GM15510 (cell line): ENCODE data around the gene GRIN2C.

Experiments
- POLR2A ChIP-seq: IDR thresholded peaks from 3 replicates; pipeline ENCODE4 v1.6.1; 2011; ENCODE audit warnings: borderline replicate concordance; ENCODE audit not compliant: insufficient read length; ENCODE audit errors: extremely low read depth

Gene GRIN2C

DNA sequence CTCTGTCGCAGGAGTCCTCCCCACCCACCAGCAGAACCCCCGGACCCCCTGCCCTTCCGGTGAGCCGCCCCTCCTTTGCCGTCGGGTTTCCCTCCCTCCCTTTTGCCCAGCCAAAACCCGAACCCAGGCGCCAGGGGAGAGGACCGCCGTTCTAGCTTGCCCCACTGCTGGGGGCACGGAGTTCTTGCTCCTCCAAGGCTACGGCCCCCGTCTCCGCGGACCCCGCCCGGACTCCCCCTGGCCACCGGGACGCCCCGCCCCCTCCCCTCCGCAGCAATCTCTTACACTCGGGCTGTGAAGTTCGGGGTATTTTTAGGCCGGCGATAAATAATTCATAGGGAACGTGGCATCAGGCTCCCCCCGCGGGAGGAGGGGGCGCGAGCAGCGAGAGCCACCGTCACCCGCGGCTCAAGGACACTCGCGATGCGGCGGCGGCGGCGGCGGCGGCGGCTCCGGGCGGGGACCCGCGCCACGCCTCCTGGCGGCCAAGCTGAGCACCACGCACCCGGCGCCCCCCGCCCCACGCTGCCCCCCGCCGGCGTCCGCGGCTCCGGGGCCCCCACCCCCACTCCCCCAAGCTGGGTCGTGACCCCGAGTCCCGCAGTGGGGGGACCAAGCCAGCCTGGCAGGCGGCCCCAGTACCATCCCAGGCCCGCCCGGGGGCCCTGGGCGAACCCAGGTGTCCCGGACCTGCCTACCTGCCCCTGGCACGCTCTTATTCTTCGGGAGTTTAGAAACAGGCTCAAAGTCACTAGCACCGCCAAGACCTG lies at the start of gene GRIN2C:
Gene GRIN2C (minus strand): TSS at position 427 of the 770 bp plus-strand sequence. CDS start 4,793 bp downstream, outside the sequence.
- no peak for TF ChIP-seq POLR2A

GRCh38 chr17:74907012-74907411 lies 47.3 kb upstream of the GRIN2C start:
- TF ChIP-seq POLR2A: no peak

DNA sequence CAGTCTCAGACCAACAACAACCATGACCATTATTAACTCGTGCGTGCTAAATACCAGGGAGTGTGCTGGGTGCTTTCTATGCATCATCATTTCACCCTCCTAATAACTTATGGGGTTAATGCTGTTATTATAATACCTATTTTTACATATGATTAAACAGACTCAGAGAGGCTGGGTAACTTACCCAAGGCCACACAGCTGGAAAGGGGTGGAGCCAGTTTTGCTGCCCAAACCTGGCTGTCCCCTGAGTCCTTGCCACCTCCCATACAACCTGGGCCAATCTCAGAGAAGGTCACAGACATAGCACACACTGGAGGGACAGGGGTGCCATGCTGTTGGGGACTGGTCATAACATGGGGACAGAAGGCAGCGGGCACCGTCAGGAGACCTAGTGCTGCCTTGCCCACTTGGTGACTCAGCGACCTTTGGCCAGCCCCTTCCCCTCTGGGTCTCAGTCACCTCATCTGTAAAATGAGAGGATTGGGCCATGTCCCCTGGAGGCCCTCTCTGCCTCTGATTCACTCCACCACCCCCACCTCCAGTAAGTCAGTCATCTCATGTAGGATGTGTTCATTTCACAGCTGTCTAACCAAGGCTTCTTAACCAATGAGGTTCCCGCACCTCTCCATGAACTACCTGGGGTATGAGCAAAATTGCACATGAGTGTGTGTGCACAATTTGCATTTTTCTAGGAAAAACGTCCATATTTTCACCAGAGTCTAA lies 45.2 kb upstream of the GRIN2C start:
- TF ChIP-seq POLR2A: no peak

DNA sequence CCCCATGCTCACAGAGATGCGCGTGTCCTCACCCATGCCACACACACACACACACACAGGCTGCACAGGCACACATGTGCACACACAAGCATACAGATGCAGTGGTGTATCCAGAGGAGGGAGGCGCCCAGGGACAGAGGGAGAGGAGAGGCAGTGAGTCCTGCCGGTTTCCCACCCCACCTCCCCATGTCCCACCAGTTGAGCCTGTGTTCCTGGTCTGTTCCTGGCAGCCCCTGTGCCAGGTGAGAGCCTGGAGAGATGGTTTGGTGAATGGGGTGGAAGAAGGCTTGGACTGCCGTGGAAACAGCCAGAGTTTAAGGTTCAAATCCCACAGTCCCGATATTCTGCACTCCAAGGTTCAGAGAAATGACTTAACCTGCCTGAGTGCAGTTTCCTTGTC lies 44.0 kb upstream of the GRIN2C start:
- TF ChIP-seq POLR2A: no peak

DNA sequence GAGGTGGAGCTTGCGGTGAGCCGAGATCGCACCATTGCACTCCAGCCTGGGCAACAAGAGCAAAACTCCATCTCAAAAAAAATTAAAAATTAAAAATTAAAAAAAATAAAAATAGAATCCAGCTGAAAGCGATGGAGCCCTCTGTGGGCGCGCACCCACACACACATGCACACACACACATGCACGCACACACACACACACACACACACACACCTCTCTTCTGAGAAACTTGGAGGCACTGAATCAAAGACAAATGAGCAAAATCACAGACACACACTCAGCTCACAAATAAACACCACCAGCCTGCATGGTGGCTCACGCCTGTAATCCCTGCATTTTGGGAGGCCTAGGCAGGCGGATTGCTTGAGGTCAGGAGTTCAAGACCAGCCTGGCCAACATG lies 43.3 kb upstream of the GRIN2C start:
- TF ChIP-seq POLR2A: no peak

GRCh38 chr17:74901353-74902135 lies 41.9 kb upstream of the GRIN2C start:
- TF ChIP-seq POLR2A: no peak

DNA sequence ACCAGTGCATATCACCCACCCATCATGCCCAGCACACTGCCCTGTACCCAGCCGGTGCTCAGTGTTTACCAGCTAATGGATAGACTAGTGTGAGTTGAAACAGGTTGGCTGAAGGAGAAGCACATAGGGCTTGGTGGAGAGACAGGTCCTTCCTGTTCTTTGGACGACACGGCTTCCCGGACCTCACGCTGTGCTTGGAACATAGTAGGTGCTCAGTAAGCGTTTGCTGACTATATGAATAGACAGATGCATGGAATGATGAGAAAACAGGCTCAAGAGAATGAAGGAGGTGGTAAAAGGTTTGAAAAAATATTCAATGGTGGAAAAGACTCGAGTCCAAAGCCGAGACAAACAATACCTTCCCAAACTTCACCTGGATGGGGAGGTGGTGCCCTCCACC lies 40.5 kb upstream of the GRIN2C start:
- no peak for TF ChIP-seq POLR2A

DNA sequence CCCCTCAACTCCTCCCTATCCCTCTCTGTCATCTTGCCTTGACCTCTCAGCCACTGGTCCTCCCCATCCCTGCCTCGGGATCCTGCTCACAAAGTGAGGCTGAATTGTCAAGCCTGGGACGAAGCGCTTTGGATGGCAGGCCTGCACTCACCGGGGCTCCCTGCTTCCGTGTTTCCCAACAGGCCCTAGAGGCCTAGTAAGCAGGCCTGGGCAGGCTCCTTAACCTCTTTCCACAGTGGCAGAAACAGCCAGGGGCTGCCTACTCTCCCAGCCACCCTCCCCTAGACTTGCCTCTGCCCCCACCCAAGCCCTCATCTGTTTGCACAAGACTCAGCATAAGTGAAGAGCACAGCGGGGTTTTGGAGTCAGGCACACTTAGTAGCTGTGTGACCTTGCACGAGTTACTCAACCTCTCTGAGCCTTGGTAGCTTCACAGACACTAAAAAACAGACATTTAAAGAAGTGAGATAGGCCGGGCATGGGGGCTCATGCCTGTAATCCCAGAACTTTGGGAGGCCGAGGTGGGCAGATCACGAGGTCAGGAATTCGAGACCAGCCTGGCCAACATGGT lies 38.8 kb upstream of the GRIN2C start:
- TF ChIP-seq POLR2A: no peak

- TF ChIP-seq POLR2A: no peak
Measured at GRCh38 chr17:74893936-74894671, 34.4 kb upstream of the GRIN2C start.

- no peak for TF ChIP-seq POLR2A
Measured at GRCh38 chr17:74892974-74893911, 33.6 kb upstream of the GRIN2C start, which contains the start of gene FADS6. Gene FADS6 (minus strand): TSS chr17:74893633. CDS start chr17:74893595, 38 bp downstream.

GRCh38 chr17:74892013-74892841 lies 32.5 kb upstream of the GRIN2C start:
- TF ChIP-seq POLR2A: no peak

GRCh38 chr17:74890554-74890953 lies 30.9 kb upstream of the GRIN2C start:
- no peak for TF ChIP-seq POLR2A
